Ishikawa (cell line): Measurements from ENCODE around the gene SPON1.

Experiments used
- CREB1 ChIP-seq: IDR thresholded peaks from 2 replicates; pipeline ENCODE4 v1.6.1; 2012; ENCODE audit warnings: low read depth
- FOXM1 ChIP-seq: IDR thresholded peaks from 2 replicates; pipeline ENCODE4 v1.6.1; 2012; ENCODE audit warnings: low read depth, borderline replicate concordance
- NFIC ChIP-seq: IDR thresholded peaks from 2 replicates; pipeline ENCODE4 v1.6.1; 2012
- TAF1 ChIP-seq: IDR thresholded peaks from 2 replicates; pipeline ENCODE4 v1.6.1; 2012; ENCODE audit warnings: low read depth, mild to moderate bottlenecking
- TEAD4 ChIP-seq: IDR thresholded peaks from 2 replicates; pipeline ENCODE4 v1.6.1; 2012
- TF ChIP-seq, protein P1 (sequence below): IDR thresholded peaks from 2 replicates; pipeline ENCODE4 v1.6.1; 2012
- TF ChIP-seq, protein P2 (sequence below): IDR thresholded peaks from 2 replicates; pipeline ENCODE4 v1.6.1; 2012; ENCODE audit warnings: low read depth, mild to moderate bottlenecking

DNA sequence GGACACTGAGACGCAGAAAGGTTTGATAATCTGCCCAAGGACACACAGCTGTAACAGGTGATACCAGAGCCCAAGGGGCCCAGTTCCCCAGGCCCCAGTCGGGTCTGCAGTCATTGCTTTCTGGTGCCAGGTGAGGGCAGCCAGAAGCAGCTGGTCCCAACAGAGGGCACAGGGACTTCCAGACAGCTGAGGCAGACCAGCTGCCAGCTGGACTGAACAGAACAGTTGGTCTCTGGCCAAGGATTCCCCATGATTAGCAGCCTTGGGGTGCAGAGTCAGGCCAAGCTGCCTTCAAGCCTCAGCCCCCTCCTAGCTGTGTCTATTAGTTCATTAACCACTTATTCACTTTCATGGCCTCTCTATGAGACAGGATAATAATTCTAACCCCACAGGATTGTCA lies 290.9 kb downstream of the SPON1 start:
- TF ChIP-seq, protein P1, sequence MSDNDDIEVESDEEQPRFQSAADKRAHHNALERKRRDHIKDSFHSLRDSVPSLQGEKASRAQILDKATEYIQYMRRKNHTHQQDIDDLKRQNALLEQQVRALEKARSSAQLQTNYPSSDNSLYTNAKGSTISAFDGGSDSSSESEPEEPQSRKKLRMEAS: no peak
- no peak for TF ChIP-seq CREB1
- no peak for TF ChIP-seq FOXM1
- TF ChIP-seq TAF1: no peak
- no peak for TF ChIP-seq TEAD4
- no peak for TF ChIP-seq NFIC
- TF ChIP-seq, protein P2, sequence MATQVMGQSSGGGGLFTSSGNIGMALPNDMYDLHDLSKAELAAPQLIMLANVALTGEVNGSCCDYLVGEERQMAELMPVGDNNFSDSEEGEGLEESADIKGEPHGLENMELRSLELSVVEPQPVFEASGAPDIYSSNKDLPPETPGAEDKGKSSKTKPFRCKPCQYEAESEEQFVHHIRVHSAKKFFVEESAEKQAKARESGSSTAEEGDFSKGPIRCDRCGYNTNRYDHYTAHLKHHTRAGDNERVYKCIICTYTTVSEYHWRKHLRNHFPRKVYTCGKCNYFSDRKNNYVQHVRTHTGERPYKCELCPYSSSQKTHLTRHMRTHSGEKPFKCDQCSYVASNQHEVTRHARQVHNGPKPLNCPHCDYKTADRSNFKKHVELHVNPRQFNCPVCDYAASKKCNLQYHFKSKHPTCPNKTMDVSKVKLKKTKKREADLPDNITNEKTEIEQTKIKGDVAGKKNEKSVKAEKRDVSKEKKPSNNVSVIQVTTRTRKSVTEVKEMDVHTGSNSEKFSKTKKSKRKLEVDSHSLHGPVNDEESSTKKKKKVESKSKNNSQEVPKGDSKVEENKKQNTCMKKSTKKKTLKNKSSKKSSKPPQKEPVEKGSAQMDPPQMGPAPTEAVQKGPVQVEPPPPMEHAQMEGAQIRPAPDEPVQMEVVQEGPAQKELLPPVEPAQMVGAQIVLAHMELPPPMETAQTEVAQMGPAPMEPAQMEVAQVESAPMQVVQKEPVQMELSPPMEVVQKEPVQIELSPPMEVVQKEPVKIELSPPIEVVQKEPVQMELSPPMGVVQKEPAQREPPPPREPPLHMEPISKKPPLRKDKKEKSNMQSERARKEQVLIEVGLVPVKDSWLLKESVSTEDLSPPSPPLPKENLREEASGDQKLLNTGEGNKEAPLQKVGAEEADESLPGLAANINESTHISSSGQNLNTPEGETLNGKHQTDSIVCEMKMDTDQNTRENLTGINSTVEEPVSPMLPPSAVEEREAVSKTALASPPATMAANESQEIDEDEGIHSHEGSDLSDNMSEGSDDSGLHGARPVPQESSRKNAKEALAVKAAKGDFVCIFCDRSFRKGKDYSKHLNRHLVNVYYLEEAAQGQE: no peak
